ENCODE data around the gene POLR3H.
A peak's percentile ranks its signal among the peaks of the same experiment; 100 is the strongest.

Gene POLR3H

GRCh38 chr22:41480397-41480735, 63.9 kb downstream of the POLR3H start:
- DNase-seq = no peak

- no peak for DNase-seq
Measured at GRCh38 chr22:41479671-41480396, 64.4 kb downstream of the POLR3H start.

- peak; percentile 86 for DNase-seq
Measured at GRCh38 chr22:41478891-41479521, 65.3 kb downstream of the POLR3H start.

- no peak for DNase-seq
Measured at GRCh38 chr22:41478473-41478872, 65.8 kb downstream of the POLR3H start.

All from NCI-H524 treated with DMSO at 0.1 percent for 48 hours (cell line).